Lower lobe of right lung (tissue), 2 donors: ENCODE results near the gene NRTN. TPM values are rescaled to one million over a fixed set of nuclear protein-coding genes. Genes with fewer than 3 reads are reported as not detected.
A peak's percentile ranks its signal among the peaks of the same experiment; 100 is the strongest.

Experiments
- ATAC-seq, 2 donors: fragments of 200-7000 bp; cut with Tn5 transposase; one replicate each; pipeline ENCODE4 v1.9.1; 2020 to 2022; ENCODE audit warnings: mild to moderate bottlenecking in 2 of 2, moderate library complexity in 2 of 2
- DNase-seq: peaks from one replicate; pipeline ENCODE4 v3.0.0-alpha.2; 2020
- H3K27ac ChIP-seq: fragments of 200-600 bp; one replicate; pipeline ENCODE4 v1.8.0; 2022
- H3K27me3 ChIP-seq: fragments of 200-600 bp; one replicate; pipeline ENCODE4 v1.8.0; 2022; ENCODE audit warnings: low read depth
- H3K36me3 ChIP-seq: fragments of 200-600 bp; one replicate; pipeline ENCODE4 v1.8.0; 2022; ENCODE audit warnings: mild to moderate bottlenecking
- H3K4me1 ChIP-seq: fragments of 200-600 bp; one replicate; pipeline ENCODE4 v1.8.0; 2022
- H3K4me3 ChIP-seq: fragments of 200-600 bp; one replicate; pipeline ENCODE4 v1.8.0; 2022; ENCODE audit warnings: mild to moderate bottlenecking
- H3K9me3 ChIP-seq: fragments of 200-600 bp; one replicate; pipeline ENCODE4 v1.8.0; 2022
- intact Hi-C: fragments of 100-400 bp; cut with DNase I; formaldehyde crosslinking; loops from one replicate; pipeline ENCODE4 v1.11.0; 2022
- total RNA-seq: library from RNA; stranded (reverse); fragmentation: NEBNext Ultra II Directional; extraction: Animal tissue kit (Norgen Biotek cat#: 25700); gene quantifications from one replicate; pipeline ENCODE4 v1.2.1, GENCODE V29; 2021
- TF ChIP-seq, protein P1 (sequence below): fragments of 200-600 bp; IDR thresholded peaks from one replicate; pipeline ENCODE4 v1.8.0; 2022; ENCODE audit warnings: antibody characterized with exemption, mild to moderate bottlenecking
- donor health status: DM: no; HTN: yes; CAD: no; lungs with severe emphysema.

Gene NRTN
- total RNA-seq, 1 donor from 2014 or later, result 2.7 TPM

DNA sequence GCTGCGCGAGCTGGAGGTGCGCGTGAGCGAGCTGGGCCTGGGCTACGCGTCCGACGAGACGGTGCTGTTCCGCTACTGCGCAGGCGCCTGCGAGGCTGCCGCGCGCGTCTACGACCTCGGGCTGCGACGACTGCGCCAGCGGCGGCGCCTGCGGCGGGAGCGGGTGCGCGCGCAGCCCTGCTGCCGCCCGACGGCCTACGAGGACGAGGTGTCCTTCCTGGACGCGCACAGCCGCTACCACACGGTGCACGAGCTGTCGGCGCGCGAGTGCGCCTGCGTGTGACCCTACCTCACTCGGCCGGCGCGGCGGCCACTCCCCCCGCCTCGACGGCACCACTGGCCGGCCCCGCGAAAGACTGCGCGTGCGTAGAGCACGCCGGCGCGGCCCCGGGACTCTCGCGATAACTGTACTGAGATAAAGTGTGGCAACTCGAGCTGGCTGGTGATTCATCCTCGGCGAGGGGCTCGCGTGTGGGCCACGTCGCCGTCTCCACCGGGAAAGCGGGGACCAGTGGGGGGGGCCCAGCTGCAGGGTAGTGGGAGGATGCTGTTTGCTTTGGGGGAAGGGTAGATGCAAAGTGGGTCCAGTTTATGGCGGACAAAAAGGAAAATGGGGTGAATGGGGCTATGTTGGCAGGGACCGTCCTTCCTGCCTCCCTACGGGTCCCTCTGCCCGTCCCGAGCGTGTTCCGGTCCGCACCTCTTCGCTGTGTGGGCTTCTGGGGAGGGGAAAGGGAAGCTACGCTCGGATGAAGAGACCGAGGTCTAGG, 23.2 kb downstream of the NRTN start:
- H3K27ac ChIP-seq, result peak overlapping the region; percentile 81
- intact Hi-C loops, result no loop called here
- ATAC-seq (peak; percentile 94), DNase-seq (peak; percentile 94)
- H3K36me3 ChIP-seq, result no peaks in the 10 kb centered on the region
- peaks cover 14% of the 10 kb centered on the region for H3K4me1 ChIP-seq
- peak overlapping the region; percentile 62 for H3K4me3 ChIP-seq
- peaks cover 18% of the 10 kb centered on the region for H3K27me3 ChIP-seq
- TF ChIP-seq, protein P1, sequence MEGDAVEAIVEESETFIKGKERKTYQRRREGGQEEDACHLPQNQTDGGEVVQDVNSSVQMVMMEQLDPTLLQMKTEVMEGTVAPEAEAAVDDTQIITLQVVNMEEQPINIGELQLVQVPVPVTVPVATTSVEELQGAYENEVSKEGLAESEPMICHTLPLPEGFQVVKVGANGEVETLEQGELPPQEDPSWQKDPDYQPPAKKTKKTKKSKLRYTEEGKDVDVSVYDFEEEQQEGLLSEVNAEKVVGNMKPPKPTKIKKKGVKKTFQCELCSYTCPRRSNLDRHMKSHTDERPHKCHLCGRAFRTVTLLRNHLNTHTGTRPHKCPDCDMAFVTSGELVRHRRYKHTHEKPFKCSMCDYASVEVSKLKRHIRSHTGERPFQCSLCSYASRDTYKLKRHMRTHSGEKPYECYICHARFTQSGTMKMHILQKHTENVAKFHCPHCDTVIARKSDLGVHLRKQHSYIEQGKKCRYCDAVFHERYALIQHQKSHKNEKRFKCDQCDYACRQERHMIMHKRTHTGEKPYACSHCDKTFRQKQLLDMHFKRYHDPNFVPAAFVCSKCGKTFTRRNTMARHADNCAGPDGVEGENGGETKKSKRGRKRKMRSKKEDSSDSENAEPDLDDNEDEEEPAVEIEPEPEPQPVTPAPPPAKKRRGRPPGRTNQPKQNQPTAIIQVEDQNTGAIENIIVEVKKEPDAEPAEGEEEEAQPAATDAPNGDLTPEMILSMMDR, result no peak
- no peaks in the 10 kb centered on the region for H3K9me3 ChIP-seq

GRCh38 chr19:5828661-5829566, 24.0 kb downstream of the NRTN start:
- no peaks in the 10 kb centered on the region for H3K36me3 ChIP-seq
- ATAC-seq (no peak), DNase-seq (no peak)
- peaks cover 14% of the 10 kb centered on the region for H3K4me1 ChIP-seq
- intact Hi-C loops, result no loop called here
- TF ChIP-seq, protein P1, result no peak
- H3K9me3 ChIP-seq, result no peaks in the 10 kb centered on the region
- H3K4me3 ChIP-seq, result peak overlapping the region; percentile 62
- H3K27me3 ChIP-seq, result peaks cover 18% of the 10 kb centered on the region
- H3K27ac ChIP-seq, result peak overlapping the region; percentile 81

- no peak overlapping the region for H3K4me3 ChIP-seq
- no peaks in the 10 kb centered on the region for H3K36me3 ChIP-seq
- no peaks in the 10 kb centered on the region for H3K9me3 ChIP-seq
- H3K4me1 ChIP-seq, result peaks cover 14% of the 10 kb centered on the region
- H3K27ac ChIP-seq, result no peak overlapping the region
- ATAC-seq (no peak), DNase-seq (no peak)
- TF ChIP-seq, protein P1, result no peak
- peaks cover 18% of the 10 kb centered on the region for H3K27me3 ChIP-seq
- intact Hi-C loops, result no loop called here
Observed at GRCh38 chr19:5829567-5830310, 24.9 kb downstream of the NRTN start.

GRCh38 chr19:5831159-5831558, 26.3 kb downstream of the NRTN start:
- intact Hi-C loops, result no loop called here
- no peak for DNase-seq
- Histone ChIP-seq H3K4me3 (no peak overlapping the region), H3K27me3 (peaks cover 18% of the 10 kb centered on the region), H3K36me3 (no peaks in the 10 kb centered on the region), H3K9me3 (no peaks in the 10 kb centered on the region), H3K27ac (no peak overlapping the region), H3K4me1 (peaks cover 14% of the 10 kb centered on the region)
- ATAC-seq, result no peak
- TF ChIP-seq, protein P1, result no peak

- H3K36me3 ChIP-seq, result no peaks in the 10 kb centered on the region
- no peak for ATAC-seq
- TF ChIP-seq, protein P1, result no peak
- no peak overlapping the region for H3K27ac ChIP-seq
- no peaks in the 10 kb centered on the region for H3K9me3 ChIP-seq
- peaks cover 18% of the 10 kb centered on the region for H3K27me3 ChIP-seq
- H3K4me1 ChIP-seq, result peaks cover 14% of the 10 kb centered on the region
- no peak for DNase-seq
- no peak overlapping the region for H3K4me3 ChIP-seq
- intact Hi-C loops, result no loop called here
Observed at GRCh38 chr19:5832061-5832460, 27.2 kb downstream of the NRTN start.
